GM18867 (cell line): ENCODE measurements around the gene TFF3.

Experiments
- ATAC-seq: cut with Tn5 transposase; IDR thresholded peaks from one replicate; pipeline ENCODE4 v1.9.1; 2021; ENCODE audit warnings: mild to moderate bottlenecking, moderate library complexity; ENCODE audit not compliant: unreplicated experiment

Gene TFF3

GRCh38 chr21:42291751-42292562, 23.3 kb downstream of the TFF3 start:
- ATAC-seq: no peak

- no peak for ATAC-seq
These were observed 24.0 kb downstream of the TFF3 start for GRCh38 chr21:42291003-42291750.

DNA sequence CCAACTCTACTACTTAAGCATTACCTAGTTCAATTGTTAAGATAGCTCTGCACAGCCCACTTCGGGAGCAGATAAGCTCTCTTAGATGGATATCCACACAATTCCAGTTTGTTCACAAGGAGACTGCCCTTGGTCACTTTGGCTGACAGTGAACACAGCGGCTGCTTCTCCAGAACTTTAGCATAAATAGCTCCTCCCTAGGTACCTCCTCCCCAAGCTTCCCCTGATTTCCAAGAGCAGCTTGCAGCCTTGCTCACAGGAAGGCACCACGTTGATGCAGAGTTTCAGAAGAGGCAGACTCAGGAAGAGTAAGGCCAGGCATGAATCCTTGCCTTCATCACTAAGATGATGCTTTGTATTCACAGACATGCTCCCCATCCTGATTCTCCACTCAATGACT, 24.7 kb downstream of the TFF3 start:
- no peak for ATAC-seq

- ATAC-seq: no peak
These were observed 25.3 kb downstream of the TFF3 start for GRCh38 chr21:42289926-42290325.

GRCh38 chr21:42288962-42289361, 26.2 kb downstream of the TFF3 start:
- no peak for ATAC-seq

- no peak for ATAC-seq
These were observed 27.8 kb downstream of the TFF3 start for GRCh38 chr21:42287193-42288083.

- peak; percentile 49 for ATAC-seq
These were observed 28.8 kb downstream of the TFF3 start for GRCh38 chr21:42286416-42286815.

GRCh38 chr21:42285569-42286245, 29.5 kb downstream of the TFF3 start:
- no peak for ATAC-seq

- no peak for ATAC-seq
These were observed 32.5 kb downstream of the TFF3 start for GRCh38 chr21:42282715-42283114.

DNA sequence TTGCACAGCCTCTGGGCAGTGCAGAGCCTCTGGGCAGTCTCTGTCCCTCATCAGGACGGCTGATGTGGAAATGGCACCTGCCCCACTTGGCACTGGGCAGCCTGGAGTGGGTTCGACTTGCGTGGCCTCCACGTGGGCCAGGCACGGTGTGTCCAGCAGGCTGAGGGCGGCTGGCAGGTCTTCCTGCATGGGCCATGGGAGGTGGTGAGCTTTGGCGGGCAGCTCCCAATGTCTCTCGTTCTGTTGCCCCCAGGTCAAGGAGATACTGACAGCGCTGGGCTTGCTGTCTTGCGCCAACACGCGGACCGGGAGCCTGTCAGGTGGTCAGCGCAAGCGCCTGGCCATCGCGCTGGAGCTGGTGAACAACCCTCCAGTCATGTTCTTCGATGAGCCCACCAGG, 33.2 kb downstream of the TFF3 start:
- no peak for ATAC-seq

- no peak for ATAC-seq
These were observed 34.0 kb downstream of the TFF3 start for GRCh38 chr21:42281181-42281680.

- no peak for ATAC-seq
These were observed 34.6 kb downstream of the TFF3 start for GRCh38 chr21:42280356-42281180.

GRCh38 chr21:42279888-42280287, 35.3 kb downstream of the TFF3 start:
- ATAC-seq: no peak

DNA sequence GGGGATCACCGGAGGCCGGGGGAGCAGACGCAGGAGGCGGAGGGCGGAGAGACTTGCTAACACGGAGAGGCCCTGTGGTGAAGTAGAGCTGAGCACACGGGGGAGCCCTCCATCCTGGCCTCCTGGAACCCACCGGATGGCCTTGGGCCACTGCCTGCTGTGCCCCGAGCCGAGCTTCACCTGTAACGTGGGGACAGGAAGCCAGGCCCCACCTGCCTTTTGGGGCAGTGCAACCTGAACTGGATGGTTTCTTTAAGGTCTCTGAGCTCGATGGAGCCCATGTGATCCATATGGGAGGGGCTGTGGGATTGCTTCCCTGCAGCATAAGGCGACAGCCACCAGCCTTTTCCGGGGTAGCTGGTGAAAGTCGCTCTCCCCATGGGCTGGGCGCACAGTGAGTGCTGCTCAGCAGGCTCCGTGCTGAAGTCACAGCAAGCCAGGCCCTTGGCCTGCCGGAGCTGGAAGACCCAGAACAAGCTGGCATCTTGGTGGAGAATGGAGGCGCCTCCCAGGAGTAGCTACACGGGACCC, 35.8 kb downstream of the TFF3 start:
- no peak for ATAC-seq

GRCh38 chr21:42278451-42279149, 36.6 kb downstream of the TFF3 start:
- no peak for ATAC-seq

GRCh38 chr21:42277593-42277992, 37.6 kb downstream of the TFF3 start:
- ATAC-seq: no peak

DNA sequence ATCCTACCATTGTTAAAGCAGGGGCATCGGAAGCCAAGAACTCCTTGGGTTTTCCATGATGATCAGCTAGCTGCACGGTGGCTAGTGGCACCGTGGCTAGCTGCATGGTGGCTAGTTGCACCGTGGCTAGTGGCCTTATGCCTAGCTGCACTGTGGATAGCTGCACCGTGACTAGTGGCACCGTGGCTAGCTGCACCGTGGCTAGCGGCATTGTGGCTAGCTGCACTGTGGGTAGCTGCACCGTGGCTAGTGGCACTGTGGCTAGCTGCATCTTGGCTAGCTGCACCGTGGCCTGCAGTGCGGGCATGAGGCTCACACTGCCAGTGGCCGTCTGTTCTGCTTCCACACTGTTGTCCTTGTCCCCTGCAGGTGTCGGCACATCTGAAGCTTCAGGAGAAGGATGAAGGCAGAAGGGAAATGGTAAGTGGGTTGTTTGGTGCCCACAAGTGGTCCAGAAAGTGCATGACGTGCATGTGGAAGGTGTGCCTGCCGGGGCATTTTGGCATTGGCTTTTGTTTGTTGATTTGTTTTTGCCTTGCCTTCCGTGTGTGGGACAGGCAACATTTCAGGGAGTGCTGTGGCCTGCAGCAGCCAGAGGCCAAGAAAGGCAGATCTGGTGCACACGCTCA, 38.6 kb downstream of the TFF3 start:
- ATAC-seq: no peak

- ATAC-seq: no peak
These were observed 39.1 kb downstream of the TFF3 start for GRCh38 chr21:42276076-42276475.
